ENCODE results near the gene ARMC10.

- TF ChIP-seq CTCF (IDR thresholded peaks at IDR 0.05) (no peak), POLR2A (IDR thresholded peaks at IDR 0.05) (no peak)
Measured at GRCh38 chr7:103031024-103031423, 43.9 kb upstream of the ARMC10 start.

Measured in lower leg skin (tissue), 3 donors.